KMS-11 (cell line): Measurements from ENCODE around the gene EPHA3.

Source experiments
- H2AFZ ChIP-seq: fragments of 200-600 bp; sonication (generic); 2 replicates; pipeline ENCODE4 v1.6.1; 2016; ENCODE audit warnings: antibody characterized with exemption, mixed run types, low read depth
- H3K27ac ChIP-seq: fragments of 200-600 bp; sonication (generic); 2 replicates; pipeline ENCODE4 v1.6.1; 2016; ENCODE audit warnings: mild to moderate bottlenecking, mixed run types
- H3K27me3 ChIP-seq: fragments of 200-600 bp; sonication (generic); 2 replicates; pipeline ENCODE4 v1.6.1; 2017; ENCODE audit warnings: mild to moderate bottlenecking, low read depth, mixed run types, moderate library complexity; ENCODE audit not compliant: insufficient read depth
- H3K36me3 ChIP-seq: fragments of 200-600 bp; sonication (generic); 2 replicates; pipeline ENCODE4 v1.6.1; 2017; ENCODE audit warnings: mild to moderate bottlenecking, mixed run types; ENCODE audit not compliant: insufficient read depth
- H3K4me1 ChIP-seq: fragments of 200-600 bp; sonication (generic); 2 replicates; pipeline ENCODE4 v1.6.1; 2016; ENCODE audit warnings: mild to moderate bottlenecking, low read depth, mixed run types; ENCODE audit not compliant: poor library complexity, severe bottlenecking
- H3K4me2 ChIP-seq: fragments of 200-600 bp; sonication (generic); 2 replicates; pipeline ENCODE4 v1.7.0; 2016; ENCODE audit warnings: mild to moderate bottlenecking, mixed run types
- H3K4me3 ChIP-seq: fragments of 200-600 bp; sonication (generic); IDR thresholded peaks from 2 replicates; pipeline ENCODE4 v1.6.1; 2017; ENCODE audit warnings: low read depth, low read length, mixed read lengths; ENCODE audit not compliant: insufficient read depth
- H3K79me2 ChIP-seq: fragments of 200-600 bp; sonication (generic); 2 replicates; pipeline ENCODE4 v1.6.1; 2016; ENCODE audit warnings: low read depth, mixed run types; ENCODE audit not compliant: insufficient read depth
- H3K9ac ChIP-seq: fragments of 200-600 bp; sonication (generic); 2 replicates; pipeline ENCODE4 v1.6.1; 2016; ENCODE audit warnings: mild to moderate bottlenecking, mixed run types
- H4K20me1 ChIP-seq: fragments of 200-600 bp; sonication (generic); 2 replicates; pipeline ENCODE4 v1.6.1; 2016; ENCODE audit warnings: mild to moderate bottlenecking, mixed run types; ENCODE audit not compliant: insufficient read depth
- CTCF ChIP-seq: fragments of 200-600 bp; sonication (generic); conservative IDR thresholded peaks from 2 replicates; pipeline ENCODE4 v1.6.1; 2017; ENCODE audit warnings: low read depth, mild to moderate bottlenecking, antibody characterized with exemption, low read length, moderate library complexity, mixed read lengths

The EPHA3 gene

GRCh38 chr3:89198591-89198990 is 91.2 kb downstream of the EPHA3 start:
- no peaks in the 10 kb centered on the region for H4K20me1 ChIP-seq
- H3K79me2 ChIP-seq, result no peaks in the 10 kb centered on the region
- H2AFZ ChIP-seq, result no peak overlapping the region
- no peaks in the 10 kb centered on the region for H3K27me3 ChIP-seq
- H3K27ac ChIP-seq, result no peak overlapping the region
- no peaks in the 10 kb centered on the region for H3K4me1 ChIP-seq
- no peaks in the 10 kb centered on the region for H3K36me3 ChIP-seq
- H3K4me2 ChIP-seq, result no peak overlapping the region
- H3K4me3 ChIP-seq, result no peak overlapping the region
- no peak overlapping the region for H3K9ac ChIP-seq
- TF ChIP-seq CTCF, result no peak

DNA sequence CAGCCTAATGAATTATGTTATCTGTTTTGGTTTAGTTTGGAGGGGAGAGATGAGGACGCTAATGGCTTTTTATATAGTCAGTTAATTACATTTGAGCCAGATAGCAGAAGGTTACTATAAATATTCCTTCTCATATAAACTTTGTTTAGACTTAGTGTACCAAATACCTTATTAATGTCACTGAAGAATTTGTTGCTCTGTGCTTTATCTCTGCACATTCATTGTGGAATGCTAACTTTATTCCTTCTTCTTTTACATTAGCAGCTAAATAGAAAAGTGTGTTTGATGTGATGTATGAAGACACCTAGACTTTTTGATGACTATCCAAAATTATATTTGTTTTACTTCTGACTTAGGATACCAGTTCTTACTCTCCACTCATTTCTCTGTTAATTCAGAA is 105.2 kb downstream of the EPHA3 start:
- Histone ChIP-seq H3K79me2 (no peaks in the 10 kb centered on the region), H3K36me3 (no peaks in the 10 kb centered on the region), H4K20me1 (no peaks in the 10 kb centered on the region), H3K27ac (no peak overlapping the region), H3K4me2 (no peak overlapping the region), H3K4me1 (no peaks in the 10 kb centered on the region), H3K4me3 (no peak overlapping the region), H2AFZ (no peak overlapping the region), H3K27me3 (no peaks in the 10 kb centered on the region), H3K9ac (no peak overlapping the region)
- no peak for TF ChIP-seq CTCF

DNA sequence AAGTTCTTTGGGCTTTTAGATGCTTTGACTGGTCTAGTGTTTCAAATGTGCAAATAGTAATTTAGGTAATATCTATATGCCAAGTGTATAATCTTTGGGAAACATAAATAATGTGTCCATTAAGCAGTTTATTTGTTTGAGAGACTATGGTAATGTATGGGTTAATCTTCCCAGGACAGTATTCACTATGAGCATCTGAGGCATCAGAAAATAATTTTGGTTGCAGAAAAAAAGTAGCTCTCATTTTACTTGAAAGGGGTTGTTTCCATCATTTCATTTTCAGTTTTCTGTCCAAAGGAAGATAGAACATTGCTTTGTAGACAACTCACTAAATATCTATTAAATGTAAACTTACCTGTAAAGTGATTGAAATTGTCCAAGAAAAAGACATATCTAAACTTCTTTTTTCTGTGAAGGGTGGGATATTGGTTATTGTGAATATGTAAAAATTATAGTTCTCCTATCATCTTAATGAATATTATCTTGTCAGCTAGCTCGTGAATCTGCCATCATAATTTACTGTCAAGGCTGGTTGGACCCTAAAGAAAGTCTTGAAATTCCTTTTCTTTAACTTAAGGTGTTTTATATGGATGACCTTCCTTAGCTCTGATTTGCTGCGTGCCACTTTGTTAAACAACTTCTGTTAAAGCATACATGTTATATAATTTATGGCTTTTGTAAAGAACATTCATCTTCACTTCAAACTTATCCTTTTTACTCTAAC is 108.8 kb downstream of the EPHA3 start:
- Histone ChIP-seq H3K36me3 (no peaks in the 10 kb centered on the region), H3K4me1 (no peaks in the 10 kb centered on the region), H2AFZ (no peak overlapping the region), H3K4me3 (no peak overlapping the region), H3K79me2 (no peaks in the 10 kb centered on the region), H3K4me2 (no peak overlapping the region), H3K27ac (no peak overlapping the region), H3K9ac (no peak overlapping the region), H4K20me1 (no peaks in the 10 kb centered on the region), H3K27me3 (no peaks in the 10 kb centered on the region)
- TF ChIP-seq CTCF, result no peak

DNA sequence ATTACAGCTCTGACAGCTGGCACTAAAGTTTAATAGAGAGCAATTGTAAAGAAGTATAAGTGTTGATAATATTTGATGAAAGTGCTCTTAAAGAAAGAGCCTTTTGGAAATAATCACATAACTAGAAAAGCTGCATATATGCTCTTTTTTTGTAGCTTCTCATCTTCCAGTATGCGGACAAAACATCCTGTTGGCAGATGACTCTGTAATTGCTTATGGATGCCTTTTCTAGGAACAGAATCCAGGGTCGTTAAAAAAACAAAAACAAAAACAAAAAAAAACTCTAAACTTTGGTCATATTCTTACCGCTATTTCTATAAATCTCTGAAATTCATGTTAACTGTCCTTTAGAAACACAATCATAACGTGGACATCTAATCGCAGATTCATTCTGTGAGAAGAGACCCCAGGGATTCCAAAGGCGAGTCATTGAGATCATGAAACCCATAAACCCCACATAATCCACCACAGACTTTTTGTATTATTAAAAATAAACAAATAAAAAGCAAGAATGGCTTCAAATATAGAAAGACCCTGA is 109.8 kb downstream of the EPHA3 start:
- Histone ChIP-seq H3K4me2 (no peak overlapping the region), H2AFZ (no peak overlapping the region), H3K27ac (no peak overlapping the region), H4K20me1 (no peaks in the 10 kb centered on the region), H3K27me3 (no peaks in the 10 kb centered on the region), H3K9ac (no peak overlapping the region), H3K4me1 (no peaks in the 10 kb centered on the region), H3K79me2 (no peaks in the 10 kb centered on the region), H3K4me3 (no peak overlapping the region), H3K36me3 (no peaks in the 10 kb centered on the region)
- no peak for TF ChIP-seq CTCF
